Measurements from ENCODE around the gene CLEC7A.

Gene CLEC7A

DNA sequence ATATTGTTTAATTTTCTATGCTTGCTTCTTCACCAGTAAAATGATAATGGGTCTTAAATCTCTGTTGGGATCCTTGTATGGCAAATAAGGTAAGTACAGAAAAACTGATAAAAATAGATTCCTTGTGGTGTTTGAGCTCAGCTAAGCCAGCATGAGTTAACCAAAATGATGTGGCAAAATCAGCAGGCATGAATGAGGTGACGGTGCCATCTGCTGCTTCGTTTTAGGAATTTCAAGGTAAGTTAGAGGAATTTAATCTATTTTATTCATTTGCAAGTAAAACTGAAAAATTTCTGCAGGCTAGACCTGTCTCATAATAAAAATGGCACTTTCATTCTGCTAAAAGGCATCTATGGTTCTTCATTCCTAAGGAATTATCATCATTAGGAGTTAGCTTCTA, 10.0 kb upstream of the CLEC7A start:
- DNase-seq (ENCODE audit: low spot score) = peak; percentile 19

DNA sequence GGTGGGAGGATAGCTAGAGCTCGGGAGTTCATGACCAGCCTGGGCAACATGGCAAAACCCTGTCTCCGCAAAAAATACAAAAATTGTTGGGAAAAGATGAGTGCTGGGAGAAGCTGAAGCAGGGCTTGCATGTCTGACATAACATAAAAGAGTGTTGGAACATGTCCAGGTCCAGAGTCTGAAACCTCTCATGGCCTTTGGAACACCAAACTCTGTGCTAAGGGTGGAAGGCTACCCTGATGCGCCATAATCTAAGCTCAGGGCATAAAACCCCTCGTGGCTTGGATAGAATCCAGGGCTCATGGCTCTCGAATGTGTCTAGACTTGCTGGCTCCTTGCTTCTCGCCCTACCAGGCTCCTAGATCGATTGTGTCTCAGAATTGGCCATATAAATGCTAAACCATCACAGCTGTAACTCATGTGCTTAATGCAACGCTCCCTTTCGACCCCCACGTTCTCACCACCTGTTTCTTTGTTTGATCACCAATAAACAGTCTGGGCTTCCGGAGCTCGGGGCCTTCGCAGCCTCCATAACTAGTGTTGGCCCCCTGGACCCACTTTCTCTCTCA, 6.7 kb upstream of the CLEC7A start:
- no peak for DNase-seq (ENCODE audit: low spot score)

DNA sequence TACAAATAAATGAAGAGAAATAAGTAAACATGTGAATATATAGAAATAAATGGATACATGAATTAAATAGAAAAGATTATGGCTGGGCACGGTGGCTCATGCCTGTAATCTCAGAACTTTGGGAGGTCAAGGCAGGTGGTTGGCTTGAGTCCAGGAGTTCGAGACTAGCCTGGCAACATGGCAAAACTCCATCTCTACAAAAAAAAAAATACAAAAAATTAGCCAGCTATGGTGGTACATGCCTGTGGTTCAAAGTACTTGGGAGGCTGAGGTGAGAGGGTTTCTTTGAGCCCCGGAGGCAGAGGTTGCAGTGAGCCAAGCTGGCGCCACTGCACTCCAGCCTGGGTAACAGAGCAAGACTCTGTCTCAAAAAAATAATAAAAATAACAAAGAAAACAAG, 5.1 kb upstream of the CLEC7A start:
- no peak for DNase-seq (ENCODE audit: low spot score)

DNA sequence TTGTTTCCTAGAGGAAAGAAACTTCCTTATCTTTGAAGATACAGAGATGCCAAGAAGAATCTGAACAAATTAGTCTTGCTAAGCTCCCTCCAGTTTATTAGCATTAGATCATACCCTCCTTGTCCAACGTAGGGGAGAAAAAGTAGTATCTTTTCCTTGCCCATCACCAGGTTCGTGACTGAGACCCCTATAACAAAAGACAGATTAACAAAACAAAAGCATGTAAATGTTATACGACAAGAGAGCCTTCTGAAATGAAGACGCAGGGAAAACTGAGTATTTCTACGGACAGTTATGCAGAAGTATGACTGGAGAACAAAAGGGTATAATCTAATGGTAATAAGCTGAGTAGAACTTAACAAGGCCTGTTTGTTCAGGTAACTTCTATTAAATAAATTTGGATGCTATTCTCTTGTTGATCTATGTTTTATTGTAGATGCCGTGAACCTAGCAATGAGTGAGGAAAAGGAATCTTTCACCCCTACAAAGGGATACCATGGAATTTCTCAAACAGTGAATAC, 2.9 kb upstream of the CLEC7A start:
- DNase-seq (ENCODE audit: low spot score) = no peak

DNA sequence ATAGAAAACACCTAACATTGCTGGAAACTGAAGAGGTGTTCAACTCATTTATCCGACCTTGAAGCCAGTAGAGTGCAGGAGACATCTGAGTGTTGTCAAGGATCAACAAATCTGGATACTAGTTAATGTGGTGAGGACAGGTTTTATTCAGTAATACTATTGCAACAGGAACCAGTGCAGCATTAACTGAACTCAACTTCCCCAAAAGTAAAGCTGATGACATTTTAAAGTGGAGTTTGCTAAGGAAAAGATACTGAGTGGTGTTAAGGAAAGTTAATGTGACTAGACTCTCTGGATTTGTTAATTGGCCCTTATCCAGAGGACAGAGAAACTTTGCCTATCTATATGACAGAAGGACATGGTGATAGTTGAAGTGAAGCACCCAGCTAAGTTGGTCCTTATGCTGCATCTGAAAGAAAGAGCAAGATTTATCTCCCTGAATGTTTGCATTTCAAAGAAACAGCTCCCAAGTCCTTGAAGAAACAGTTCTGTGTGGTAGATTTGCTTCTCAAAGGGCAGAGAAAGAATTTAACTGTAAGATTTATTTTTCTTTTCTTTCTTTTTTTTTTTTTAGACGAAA, 1.2 kb upstream of the CLEC7A start:
- no peak for DNase-seq (ENCODE audit: low spot score)

DNA sequence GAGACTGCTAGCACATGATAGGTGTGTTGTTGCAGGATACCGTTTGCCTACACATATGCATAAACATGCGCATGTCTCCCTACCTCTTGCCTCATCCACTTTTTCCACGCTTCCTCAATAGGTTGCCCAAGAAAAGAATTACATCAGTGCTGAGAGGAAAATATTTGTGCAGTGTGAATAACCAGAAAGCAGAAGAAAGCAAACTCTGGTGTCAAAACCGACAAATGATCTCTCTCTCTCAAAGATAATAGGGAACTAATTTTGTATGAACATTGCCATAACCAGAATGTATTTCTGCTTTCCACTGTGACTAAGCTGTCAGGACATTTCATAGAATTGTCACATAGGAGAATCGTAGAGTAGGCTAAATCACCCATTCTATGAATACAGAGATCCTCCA, 1.3 kb downstream of the CLEC7A start:
- no peak for DNase-seq (ENCODE audit: low spot score)

DNA sequence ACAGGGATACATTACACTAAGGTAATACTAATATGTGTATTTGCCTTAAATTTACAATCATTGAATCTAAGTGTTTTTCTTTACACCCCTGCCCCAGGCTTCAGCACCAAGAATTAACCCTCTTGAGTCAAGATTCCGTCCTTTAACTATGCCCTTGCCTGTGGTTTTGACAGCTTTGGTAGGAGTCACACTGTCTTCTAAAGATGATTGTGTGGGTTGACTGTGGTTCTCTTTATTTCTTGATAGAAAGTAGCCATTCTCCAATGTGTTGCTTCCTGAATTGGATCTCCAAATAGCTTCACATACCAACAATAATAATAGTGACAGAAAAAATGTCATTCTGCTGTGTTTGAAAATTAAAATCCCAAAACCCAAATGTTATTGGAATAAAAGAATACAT, 3.6 kb downstream of the CLEC7A start:
- DNase-seq (ENCODE audit: low spot score) = no peak

DNA sequence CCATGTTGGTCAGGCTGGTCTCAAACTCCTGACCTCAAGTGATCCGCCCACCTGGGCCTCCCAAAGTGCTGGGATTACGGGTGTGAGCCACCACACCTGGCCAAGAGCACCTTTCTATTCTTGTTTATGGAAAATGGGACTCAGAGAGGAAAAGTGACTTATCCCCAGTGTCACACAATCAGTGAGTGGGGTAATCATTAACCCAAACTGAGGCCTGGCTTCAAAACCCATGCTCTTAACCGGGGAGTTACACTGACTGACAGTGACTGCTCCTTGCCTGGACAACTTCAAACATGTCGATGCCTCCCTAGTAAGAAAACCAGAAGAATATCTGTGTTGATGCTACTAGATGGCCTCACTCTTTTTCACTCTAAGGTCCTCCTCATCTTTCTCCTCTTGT, 7.3 kb downstream of the CLEC7A start:
- DNase-seq (ENCODE audit: low spot score) = no peak

DNA sequence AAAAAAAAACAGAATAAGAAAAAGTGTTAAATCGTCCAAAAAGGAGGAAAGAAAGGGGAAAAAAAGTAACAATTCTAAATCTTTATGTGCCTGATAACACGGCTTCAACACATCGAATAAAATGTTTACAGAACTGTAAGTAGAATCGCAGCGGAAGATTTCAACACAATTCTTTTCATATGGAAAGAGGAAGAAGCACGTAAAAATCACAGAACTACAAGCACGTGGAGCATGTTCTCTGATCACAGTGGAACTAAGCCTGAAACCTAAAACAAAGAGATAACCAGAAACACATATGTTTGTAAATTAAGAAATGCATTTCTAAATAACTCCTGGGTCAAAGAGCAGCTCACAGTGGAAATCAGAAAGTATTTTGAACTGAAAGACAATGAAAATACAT, 8.7 kb downstream of the CLEC7A start:
- no peak for DNase-seq (ENCODE audit: low spot score)

DNA sequence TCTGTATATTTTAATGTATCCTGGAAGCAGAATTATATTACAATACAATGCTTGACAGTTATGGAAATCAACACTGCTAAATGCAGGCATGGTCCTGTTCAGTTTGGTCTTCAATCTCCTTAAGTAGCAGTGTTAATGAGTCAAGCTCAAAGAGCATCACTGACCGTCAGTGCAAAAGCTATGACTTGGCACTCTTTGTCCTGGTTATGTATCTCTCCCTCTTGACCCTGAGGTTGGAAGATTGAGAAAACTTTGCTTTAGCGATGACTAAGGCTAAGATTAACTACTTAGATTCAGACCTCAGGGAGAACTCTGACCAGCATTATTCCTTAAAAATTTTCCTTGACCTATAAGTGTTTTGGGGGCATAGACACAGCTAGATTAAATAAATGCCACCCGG, 10.9 kb downstream of the CLEC7A start:
- no peak for DNase-seq (ENCODE audit: low spot score)

DNA sequence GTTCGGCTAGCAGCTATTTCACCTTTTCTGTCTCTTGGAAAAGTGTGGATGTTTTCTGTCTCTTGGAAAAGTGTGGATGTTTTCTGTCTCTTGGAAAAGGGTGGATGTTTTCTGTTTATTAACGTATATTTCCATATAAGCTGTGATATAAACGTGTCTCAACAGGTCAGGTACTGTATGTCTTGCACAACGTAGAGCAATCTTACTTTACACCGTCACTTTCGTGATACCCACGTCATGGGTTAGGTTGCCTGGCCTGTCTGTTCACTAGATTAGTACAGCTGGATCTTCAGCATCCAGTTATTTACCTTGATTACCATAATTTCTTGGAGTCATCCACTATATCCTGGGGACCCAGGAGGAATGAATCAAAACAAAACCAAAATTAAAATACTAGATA, 14.1 kb downstream of the CLEC7A start:
- DNase-seq (ENCODE audit: low spot score) = no peak

DNA sequence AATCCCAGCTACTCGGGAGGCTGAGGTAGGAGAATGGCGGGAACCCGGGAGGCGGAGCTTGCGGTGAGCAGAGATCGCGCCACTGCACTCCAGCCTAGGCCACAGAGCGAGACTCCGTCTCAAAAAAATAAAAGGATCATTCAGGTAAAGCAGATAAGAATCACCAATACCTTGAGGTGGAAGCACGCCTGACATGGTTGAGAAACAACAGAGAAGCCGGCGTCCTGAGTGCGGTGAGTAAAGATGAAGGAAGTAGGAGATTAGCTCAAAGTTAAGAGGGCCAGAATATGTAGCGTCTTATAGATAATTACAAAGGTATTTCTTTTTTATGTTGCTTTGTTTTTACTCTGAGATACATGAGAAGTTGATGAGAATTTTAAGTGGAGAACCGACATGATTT, 14.7 kb downstream of the CLEC7A start:
- no peak for DNase-seq (ENCODE audit: low spot score)

DNA sequence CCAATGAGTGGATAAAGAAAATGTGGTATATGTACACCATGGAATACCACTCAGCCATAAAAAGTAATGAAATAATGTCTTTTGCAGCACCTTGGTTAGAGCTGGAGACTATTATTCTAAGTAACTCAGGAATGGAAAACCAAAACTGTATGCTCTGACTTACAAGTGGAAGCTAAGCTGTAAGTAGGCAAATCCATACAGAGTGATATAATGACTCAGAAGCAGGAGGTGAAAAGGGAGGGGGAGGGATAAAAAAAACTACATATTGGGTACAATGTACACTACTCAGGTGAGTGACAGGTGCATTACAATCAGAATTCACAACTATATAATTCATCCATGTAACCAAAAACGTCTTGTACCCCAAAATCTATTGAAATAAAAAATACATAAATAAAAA, 16.1 kb downstream of the CLEC7A start:
- no peak for DNase-seq (ENCODE audit: low spot score)

DNA sequence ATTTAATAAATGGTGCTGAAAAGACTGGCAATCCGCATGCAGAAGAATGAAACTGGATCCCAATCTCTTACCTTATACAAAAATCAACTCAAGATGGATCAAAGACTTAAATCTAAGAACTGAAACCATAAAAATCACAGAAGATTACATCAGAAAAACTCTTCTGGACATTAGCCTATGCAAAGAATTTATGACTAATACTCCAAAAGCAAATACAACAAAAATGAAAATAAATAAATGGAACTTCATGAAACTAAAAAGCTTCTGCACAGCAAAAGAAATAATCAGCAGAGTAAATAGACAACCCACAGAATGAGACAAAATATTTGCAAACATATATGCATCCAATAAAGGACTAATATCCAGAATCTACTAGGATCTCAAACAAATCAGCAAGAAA, 16.9 kb downstream of the CLEC7A start:
- no peak for DNase-seq (ENCODE audit: low spot score)

DNA sequence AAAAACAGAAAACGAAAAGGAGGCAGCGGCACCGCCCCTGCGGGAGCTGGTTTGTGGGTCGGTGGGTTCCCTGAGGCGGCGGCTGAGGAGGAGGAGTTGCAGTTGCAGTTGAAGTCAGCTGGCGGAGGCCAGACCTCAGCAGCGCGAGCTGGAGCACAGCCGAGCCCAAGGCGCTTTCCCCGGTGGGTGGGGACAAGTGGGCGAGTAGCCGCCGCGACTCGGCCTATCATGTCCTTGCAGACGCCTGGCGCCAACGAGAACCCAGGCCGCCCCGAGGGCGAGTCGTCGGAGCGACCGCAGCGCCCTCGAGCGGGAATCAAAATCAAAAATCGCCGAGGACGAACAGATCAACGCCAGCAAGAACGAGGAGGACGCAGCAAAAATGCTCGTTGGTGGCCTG, 18.5 kb downstream of the CLEC7A start:
- DNase-seq (ENCODE audit: low spot score) = no peak

DNA sequence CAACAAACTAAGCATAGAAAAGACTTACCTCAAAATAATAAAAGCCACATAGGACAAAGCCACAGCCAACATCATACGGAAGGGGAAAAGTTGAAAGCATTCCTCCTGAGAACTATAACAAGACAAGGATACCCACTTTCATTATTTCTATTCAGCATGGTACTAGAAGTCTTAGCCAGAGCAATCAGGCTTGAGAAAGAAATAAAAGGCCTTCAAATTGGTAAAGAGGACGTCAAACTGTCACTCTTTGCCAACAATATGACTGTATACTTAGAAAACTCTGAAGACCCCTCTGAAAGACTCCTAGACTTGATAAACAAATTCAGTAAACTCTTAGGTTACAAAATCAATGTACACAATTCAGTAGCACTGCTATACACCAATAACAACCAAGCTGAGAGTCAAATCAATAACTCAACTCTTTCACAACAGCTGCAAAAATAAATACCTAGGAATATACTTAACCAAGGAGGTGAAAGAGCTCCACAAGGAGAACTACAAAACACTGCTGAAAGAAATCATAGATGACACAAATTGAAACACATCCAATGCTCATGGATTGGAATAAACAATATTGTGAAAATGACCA, 19.6 kb downstream of the CLEC7A start:
- no peak for DNase-seq (ENCODE audit: low spot score)

DNA sequence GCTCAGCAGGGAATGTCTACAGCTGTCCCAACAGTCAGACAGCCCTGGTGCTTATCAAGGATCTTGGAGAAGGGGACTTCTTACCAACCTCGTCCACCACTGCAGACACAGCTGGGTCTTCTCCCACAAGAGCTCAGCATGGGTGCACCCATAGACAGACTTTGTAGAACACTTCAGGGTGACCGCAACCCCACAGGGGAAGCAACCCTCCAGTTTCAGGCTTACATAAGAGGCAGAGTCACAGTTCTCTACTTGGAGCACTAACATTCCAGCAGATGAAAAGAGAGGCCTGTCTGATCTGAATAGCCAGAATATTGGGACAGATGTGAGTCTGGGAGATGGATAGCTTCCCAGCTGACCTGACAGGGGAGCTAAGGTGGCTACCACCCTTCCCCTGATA, 27.7 kb downstream of the CLEC7A start:
- no peak for DNase-seq (ENCODE audit: low spot score)

DNA sequence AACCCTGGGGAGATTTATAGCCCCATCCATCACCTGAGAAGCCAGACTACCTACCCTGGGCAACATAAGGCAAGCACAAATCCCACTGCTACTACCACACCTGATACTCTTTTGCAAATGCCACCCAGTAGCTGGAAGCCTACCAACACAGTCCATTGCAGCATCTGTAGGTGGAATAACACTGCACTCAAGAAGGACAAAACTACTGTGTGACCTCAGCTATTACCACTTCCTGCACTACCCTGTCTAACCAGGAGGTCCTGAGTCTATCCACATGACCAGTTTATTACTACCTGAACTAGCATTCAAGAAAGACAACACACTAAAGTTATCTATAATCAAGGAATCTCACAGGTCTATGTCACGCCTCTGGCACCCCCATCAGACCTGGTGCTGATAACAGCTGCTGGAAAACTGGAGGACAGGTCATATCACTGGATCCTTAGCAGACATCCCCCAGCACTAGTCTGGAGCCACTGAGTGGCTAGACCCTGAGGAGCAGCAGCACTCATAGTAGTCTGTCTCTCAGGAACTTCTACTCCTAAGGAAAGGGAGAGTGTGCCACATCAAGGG, 28.3 kb downstream of the CLEC7A start:
- no peak for DNase-seq (ENCODE audit: low spot score)

DNA sequence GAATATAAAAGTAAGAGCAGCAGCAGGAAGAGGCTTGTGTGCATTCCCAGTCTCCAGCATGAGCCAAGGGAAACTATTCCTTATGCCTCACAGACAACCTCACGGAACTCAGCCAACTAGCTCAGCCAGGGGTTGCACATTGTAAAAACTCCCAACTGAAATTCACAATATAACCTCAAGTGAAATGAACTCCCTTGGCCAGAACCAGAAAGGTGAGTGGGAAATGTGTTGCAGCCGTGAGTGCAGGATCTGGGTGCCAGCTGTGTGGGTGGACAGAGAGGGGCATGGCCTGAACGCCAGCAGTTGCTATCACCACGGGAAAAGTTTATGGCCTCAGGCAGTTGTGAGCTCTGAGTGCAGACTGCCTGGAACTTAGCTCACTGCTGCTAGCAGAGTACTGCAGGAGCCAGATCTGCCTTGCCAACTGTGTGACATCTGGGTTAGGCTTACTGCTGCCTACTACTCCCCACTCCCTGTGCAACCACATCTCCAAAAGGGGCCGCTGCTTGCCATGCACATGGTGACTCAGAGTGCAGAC, 28.9 kb downstream of the CLEC7A start:
- DNase-seq (ENCODE audit: low spot score) = no peak

DNA sequence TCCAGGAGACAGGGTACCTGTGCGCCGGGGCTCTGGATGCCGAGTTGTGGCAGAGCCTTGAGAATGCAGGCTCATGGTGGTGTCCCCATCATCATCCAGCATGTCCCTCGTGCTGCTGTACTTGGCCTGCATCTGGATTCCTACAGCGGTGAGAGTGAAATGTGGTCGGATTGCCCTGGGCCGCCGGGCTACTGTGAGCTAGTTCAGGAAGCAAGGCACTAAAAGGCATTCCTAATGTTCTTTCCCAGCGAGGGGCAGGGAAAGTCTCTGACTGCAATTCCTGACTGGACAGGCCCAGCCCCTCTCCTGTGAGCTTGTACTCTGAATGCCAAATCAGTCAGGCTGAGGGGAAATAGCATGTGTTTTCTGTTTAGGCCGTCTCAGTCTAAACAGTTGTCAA, 31.2 kb downstream of the CLEC7A start, which contains the start of gene CLEC1A:
Gene CLEC1A, minus strand, starts transcription at position 195 of the 400 bp plus-strand sequence. Its CDS starts 63 bp downstream, at position 132.
- DNase-seq (ENCODE audit: low spot score) = no peak

DNA sequence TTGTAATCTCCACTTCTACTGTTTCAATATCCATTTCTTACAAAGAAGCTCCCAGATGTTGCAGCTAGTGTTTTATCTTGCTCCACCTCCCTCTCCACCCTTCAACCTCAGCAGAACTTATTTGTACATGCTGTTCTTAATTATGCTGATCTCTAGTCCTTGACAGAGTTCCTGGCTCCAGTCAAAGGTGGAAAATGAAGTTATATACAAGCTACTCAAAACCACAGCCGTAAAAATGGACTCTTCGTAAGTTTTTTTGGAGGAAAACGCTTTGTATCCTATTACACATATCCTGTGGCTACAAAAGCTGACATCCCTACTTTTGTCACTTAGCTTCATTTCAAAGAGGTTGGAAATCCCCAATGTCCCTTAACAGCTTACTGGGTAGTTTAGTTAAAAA, 32.5 kb downstream of the CLEC7A start:
- DNase-seq (ENCODE audit: low spot score) = no peak

DNA sequence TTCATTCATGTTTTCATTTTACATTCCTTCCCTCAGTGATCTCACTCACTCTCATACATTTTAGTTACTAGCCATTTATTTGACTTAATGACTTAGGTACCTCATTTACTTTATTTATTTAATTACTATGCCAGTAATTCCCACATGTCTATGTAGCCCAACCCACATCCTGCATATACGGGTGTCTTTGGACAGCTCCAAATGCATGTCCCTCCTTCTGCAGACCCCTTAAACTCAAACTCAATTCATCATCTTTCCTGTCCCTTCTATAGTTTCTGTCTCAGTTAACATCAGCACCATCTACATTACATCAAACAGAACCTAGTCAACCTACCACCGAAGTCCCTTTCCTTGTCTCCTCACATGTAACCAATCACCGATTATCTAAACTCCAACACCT, 34.0 kb downstream of the CLEC7A start:
- DNase-seq (ENCODE audit: low spot score) = no peak
